ENCODE data around the gene UPK3A.
"Not testable (repeated sequence)": the region's sequence is repeated elsewhere in the genome, so short reads cannot be mapped to it uniquely, and the experiment has no call there.

UPK3A gene

DNA sequence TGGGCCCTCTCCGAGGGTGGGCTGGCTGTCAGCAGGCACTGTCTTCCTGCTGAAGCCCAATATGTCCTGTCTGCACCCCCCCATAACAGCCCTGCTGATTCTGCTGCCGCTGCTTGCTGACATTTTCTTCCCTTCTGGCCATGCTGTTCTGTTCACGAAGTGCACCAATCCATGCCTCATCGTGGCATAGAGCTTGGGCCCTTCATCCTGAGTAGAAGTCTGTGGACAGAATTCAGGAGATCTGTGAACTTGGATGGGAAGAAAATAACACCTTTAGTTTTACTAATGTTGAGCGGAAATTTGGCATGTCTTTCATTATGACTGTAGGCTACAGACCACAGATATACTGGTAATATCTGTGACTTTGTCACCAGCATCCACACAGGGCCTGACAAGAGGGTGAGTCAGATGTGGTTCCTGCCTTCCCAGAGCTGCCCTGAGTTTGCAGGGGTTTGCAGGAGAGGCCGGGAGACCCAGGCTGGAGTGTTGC is 29.9 kb upstream of the UPK3A start:
- in situ Hi-C loops (cut with MboI; ENCODE audit: low sequenced_read_pairs): no loop called here

DNA sequence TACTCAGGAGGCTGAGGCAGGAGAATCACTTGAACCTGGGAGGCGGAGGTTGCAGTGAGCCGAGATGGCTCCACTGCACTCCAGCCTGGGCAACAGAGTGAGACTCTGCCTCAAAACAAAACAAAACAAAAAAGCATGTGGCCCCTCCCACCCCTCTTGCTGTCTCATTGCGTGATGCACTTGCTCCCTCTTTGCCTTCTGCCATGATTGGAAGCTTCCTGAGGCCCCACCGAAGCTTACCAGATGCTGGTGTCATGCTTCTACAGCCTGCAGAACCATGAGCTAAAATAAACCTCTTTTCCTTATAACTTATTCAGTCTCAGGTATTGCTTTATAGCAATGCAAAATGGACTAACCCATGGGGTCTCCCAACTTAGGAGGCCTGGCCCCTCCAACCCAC is 26.8 kb upstream of the UPK3A start:
- in situ Hi-C loops (cut with MboI; ENCODE audit: low sequenced_read_pairs): not testable (repeated sequence)

DNA sequence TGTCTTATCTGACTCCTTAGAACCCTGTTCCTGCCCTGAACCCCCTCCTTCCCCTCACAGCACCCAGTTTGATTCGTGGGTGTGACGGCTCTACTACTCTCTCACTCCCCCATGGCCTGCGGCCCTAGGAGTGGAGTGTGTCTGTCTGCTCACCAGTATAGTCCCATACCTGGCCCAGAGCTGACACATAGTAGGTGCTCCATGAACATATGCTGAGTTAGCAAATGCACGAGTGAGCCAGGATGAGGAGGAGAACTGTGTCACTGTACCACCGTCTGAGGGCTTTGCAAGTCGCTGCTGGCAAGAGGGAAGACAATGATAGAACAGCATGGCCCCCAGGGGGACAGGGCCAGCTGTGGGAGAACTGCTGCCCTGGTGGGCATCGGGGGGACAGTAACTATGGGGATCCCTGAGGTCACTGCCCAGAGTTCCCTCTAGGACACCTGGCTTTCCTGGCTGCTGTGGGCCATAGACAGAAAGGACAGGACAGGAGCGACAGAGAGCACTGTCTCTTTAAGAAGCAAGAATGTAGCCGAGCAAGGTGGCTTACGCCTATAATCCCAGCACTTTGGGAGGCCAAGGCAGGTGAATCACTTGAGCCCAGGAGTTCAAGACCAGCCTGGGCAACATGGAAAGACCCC is 24.9 kb upstream of the UPK3A start:
- in situ Hi-C loops (cut with MboI; ENCODE audit: low sequenced_read_pairs): loop anchor here (10.0 kb wide), 1 partner anchor 165 kb away; no protein-coding TSS in a partner anchor

DNA sequence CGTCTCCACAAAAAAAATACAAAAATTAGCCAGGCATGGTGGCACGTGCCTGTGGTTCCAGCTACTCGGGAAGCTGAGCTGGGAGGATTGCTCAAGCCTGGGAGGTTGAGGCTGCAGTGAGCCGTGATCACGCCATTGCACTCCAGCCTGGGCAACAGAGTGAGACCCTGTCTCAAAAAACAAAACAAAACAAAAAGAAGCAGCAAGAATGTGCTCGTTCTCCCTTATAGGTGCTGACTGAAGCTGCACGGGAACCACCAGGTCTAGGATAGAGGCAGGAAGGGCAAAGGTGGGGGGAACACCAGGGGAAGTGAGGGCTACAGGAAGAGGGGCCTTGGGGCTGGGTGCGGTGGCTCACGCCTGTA is 24.4 kb upstream of the UPK3A start:
- in situ Hi-C loops (cut with MboI; ENCODE audit: low sequenced_read_pairs): loop anchor here (10.0 kb wide), 1 partner anchor 164 kb away; no protein-coding TSS in a partner anchor

DNA sequence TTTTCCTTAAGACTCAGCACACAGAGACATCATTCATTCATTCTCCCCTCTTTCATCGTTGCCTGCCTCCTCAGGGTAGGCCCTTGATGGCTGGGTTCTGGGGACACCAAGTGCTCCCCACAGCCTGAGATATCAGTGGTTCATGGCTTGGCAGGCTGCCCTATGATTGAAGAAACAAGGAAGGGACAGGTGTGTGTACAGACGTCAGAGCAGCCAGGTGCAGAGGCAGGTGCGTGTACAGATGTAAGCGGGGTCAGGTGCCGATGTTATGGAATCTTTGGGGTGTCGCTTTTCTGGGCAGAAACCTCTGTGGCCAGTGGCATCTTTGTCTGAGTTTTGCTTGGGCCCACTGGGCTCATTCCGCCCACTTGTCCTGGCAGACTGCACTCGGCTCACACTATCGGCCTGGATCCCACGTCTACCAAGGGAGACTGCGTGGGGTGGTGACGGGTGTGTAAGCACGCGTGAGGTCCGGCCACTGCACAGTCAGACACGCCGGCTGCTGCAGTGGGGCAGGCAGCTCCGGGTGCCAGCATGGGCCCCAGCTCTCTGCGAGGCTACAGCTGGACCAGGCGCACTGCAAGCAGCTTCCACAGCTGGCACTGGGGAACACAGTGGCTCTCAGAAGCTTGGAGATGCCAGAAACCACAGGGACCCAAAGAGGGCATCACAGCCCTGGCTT is 23.2 kb upstream of the UPK3A start:
- in situ Hi-C loops (cut with MboI; ENCODE audit: low sequenced_read_pairs): loop anchor here (10.0 kb wide), 1 partner anchor 163 kb away; no protein-coding TSS in a partner anchor

DNA sequence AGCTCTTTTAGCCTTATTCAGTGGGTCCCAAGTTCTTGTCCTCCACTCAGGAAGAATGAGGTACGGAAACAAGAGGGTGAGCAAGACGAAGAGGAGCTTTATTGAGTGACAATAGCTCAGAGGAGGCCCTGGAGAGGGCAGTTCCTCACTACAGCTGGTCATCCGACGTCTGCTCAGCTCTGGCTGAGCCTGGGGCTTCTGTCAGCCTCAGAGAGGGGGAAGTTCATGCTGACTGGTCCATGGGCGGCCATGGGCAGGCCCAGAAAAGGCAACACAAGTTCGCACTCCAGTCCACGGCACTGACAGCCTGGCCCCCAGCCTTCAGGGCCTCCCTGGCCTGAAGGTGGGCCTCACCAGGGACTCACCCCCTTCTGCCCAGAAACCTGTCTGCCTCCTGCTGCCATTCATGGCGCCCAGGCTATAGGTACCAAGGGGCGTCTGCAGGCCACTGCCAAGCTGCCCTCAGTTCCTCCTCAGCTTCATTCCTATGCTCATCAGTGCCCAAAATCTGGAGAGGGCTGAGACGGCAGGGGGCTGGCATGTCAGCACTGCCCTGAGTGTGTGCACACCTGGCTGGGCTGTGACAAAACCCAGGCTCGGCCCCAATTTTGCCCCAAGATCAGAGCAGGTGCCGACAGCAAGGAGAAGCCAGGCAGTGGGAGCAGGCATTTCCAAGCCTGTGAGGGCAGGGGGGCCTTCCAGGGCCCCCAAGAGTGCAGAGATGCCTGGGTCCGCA is 22.4 kb upstream of the UPK3A start:
- in situ Hi-C loops (cut with MboI; ENCODE audit: low sequenced_read_pairs): loop anchor here (10.0 kb wide), 1 partner anchor 162 kb away; no protein-coding TSS in a partner anchor

DNA sequence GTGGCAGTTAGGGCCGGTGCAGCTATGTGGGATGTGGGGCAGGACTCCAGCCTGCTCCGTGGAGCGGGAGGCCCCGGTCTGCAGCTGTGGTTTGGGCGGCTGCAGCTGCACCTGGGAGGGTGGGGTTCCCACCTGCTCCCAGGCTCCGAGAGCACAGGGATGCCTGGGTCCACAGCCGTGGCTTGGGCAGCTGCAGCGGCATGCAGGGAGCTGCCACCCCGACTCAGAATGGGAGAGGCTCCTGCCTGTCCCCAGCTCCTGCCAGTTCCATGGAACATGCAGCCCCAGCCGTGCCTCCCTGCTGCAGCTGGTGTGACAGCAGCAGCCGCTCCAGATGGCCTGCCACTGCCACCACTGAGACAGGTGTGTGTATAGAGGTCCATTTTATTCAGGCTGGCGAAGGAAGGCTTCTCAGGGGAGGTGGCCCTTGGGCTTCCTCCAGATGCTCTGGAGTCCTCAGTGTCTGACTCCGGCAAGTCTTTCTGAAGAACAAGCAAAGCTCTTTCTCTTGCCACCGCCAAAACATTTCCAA is 21.8 kb upstream of the UPK3A start:
- in situ Hi-C loops (cut with MboI; ENCODE audit: low sequenced_read_pairs): loop anchor here (10.0 kb wide), 1 partner anchor 162 kb away; no protein-coding TSS in a partner anchor

DNA sequence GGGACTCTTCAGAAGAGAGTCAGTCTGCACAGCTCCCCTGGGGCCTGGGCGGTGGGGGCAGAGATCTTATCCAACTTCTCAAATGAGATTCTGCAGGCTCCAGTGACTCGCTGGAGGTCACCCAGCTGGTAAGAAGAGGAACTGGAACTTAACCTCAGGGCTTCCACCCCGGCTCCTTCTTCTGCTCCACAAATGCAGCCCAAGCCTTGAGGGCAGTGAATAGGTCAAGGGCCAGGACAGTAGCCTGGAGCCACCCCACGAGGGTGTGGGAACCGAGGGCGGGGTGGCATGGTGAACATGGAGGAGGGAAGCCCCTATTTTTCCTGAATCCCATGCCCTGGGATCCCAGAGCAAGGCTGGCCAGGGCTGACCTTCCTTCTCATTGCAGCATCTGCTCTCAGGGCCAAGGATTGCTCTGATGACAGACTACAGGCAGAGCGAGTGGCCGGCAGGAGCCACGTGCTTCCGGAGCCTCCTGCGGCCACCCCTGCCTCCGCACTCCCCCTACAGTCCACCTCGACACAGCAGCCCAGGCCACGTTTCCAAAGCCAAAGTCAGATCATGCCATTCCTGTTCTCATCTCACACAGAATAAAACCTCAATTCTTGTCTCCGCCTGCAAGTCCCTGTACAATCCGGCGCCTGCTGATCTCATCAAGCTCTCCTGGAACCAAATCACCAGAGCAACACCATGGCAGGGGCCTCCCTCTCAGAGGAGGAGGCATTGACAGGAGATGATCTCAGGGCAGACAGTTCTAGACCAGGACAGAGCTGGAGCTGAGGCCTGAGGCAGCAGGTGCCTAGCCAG is 21.1 kb upstream of the UPK3A start:
- in situ Hi-C loops (cut with MboI; ENCODE audit: low sequenced_read_pairs): loop anchor here (10.0 kb wide), 1 partner anchor 161 kb away; no protein-coding TSS in a partner anchor

DNA sequence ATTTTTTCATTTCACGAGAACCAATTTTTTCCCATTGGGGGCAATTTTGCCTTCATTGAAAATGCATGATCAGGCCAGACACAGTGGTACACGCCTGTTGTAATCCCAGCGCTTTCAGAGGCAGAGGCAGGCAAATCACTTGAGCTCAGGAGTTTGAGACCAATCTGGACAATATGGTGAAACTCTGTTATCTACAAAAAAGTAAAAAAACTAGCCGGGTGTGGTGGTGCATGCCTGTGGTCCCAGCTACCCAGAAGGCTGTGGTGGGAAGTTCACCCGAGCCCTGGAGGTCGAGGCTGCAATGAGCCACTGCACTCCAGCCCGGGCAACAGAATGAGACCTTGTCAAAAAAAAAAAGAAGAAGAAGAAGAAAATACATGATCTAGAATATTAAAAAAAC is 19.2 kb upstream of the UPK3A start:
- in situ Hi-C loops (cut with MboI; ENCODE audit: low sequenced_read_pairs): loop anchor here (10.0 kb wide), 1 partner anchor 159 kb away; no protein-coding TSS in a partner anchor

DNA sequence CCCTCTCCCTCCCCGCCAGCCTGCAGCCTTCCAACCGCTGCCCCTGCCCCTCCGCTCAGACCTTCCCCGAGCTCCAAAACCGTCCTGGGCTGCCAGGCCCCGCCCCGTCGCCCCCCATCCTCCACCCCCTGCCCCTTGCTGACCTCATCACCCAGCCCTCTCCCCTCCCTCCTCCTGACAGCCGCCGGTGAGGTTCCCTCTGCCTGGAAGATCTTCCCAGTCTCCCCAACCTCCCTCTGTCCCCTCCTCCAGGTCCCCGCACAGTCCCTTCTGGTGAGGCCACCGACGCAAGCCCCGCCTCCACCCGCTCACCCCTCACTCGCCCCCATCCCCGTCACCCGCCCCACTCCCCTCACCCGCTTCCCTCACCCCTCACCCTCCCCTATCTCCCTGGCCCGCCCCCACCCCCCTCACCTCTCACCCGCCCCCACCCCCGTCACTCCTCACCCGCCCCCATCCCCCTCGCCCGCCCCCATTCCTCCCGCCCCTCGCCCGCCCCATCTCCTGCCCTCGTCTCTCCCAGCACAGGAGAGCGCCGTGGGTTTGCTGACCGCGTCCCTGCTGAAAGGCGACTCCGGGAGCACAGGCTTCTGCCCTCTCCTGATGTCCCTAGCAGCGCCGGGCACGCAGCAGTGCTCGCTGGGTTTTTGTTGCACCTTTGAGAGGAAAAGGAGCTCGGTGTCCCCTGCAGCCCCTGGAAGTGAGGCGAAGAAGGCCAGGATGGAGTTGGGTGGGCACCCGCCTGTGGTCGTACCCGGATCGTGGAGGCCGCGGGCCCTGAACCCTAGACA is 16.4 kb upstream of the UPK3A start:
- in situ Hi-C loops (cut with MboI; ENCODE audit: low sequenced_read_pairs): loop anchor here (10.0 kb wide), 1 partner anchor 156 kb away; no protein-coding TSS in a partner anchor

DNA sequence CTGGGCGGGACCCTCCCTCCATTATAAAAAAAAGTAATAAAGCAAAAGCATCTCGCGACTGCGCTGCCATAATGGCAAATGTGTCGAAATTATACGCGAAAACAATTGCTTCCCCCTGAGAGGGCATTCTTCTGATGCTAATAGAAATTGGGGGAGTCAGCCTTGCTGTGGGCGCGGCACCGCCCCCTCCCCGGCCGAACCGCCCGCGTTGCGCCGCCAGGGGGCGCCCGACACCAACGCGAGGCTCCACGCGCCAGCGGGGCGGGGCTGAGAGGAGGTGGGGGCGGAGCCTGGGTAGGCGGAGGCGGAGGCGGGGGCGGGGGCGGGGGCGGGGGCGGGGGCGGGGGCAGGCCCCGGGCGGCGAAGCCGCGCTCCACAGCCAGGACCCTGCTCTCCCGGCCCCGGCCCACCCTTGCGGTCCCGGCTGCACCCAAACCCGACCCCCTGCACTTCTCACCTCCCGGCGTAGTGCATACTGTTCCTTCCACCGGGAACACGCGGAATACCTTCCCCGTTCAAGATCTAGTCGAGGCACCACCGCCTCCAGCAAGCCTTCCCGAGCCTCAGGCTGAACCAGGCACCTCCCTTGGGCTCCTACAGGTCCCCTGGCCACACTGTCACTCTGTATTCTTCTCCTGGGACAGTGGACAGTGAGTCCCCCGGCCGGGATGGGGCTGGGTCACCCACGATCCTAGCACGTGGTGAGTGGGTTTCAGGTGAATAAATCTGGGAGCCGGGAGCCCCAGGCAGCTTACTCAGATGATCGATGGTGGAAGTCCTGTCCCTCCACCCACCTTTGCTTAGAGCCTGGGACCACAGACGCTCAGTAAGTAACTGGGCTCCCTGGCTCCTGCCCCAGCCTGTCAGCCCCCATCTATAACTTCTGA is 15.5 kb upstream of the UPK3A start:
- in situ Hi-C loops (cut with MboI; ENCODE audit: low sequenced_read_pairs): loop anchor here (10.0 kb wide), 1 partner anchor 156 kb away; no protein-coding TSS in a partner anchor

DNA sequence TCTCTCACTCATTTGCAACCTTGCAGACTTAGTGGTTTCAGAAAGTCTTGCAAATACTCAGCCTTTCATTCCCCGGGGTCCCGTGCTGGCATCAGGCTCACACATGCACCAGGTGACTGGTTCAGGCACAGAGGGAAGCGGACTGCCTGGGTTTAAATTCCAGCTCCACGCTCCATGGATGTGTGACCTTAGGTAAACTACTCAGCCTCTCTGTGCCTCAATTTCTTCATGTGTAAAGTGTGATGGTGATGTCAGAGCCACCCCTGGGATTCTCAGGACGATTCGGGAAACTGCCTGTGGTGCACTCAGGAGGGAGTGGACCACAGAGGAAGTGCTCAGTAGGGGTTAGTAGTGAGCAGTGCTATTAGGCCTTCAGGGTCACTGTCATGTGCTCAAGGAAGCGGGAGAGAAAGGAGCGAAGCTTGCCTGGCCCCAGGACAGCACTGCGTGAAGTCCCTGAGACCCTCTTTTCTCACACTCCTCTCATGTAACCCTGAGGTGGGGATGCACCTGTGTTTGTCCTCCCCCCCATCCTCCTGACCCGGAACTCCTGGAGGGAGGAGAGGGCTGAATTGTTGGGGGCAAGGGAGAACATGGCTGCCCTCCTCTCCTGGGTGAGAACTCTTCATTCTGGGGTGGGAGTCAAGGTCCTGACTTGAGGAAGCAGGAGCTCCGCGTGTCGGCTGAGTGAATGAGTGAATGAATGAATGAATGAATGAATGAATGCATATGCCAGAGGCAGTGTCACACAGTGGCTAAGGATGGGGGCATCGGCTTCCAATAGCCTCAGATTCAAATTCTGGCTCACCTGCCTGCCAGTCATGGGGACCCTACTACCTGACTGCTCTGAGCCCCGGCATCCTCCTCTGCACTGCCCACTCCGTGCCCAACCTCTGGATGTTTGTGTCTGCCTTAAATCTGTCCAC is 14.4 kb upstream of the UPK3A start:
- in situ Hi-C loops (cut with MboI; ENCODE audit: low sequenced_read_pairs): no loop called here

DNA sequence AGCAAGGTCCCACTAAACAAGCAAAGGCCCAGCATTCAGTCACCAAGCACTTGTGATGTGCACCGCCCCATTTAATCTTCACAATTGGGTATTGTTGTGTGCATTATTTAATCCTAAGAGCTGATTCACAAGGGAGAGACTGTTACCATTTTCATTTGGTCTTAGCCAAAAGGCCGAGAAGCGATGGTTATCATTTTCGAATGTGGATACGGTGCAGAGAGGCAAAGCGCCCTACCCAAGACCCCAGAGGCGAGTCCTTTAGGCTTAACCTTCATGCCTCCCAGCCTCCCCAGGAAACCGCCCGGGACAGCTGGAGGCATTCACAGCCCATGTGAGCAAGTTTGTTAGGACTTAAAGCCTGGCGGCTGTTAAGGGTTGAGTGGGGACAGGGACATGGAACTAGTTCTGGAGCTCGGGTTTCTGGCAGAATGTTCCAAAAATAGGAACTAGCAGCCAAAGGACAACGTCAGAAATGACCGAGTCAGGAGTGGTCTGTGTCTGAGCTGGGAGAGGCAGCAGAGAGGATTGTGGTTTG is 13.0 kb upstream of the UPK3A start:
- in situ Hi-C loops (cut with MboI; ENCODE audit: low sequenced_read_pairs): no loop called here

DNA sequence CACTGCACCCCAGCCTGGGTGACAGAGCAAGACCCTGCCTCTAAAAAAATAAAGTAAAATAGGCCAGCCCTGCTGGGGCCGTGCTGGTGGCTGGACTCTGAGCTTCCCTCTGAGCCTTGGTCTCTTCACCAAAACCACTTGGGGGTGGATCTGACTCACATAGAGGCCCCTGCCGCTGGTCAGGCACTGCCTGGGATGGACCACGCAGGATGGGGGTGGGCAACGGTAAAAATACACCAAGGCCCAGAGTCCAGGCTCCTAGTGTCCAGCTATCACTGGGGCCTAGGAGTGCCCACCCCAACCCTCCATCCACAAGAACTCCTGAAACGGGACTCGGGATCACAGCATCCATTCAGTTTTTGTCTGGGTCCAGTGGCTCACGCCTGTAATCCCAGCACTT is 12.3 kb upstream of the UPK3A start:
- in situ Hi-C loops (cut with MboI; ENCODE audit: low sequenced_read_pairs): no loop called here

DNA sequence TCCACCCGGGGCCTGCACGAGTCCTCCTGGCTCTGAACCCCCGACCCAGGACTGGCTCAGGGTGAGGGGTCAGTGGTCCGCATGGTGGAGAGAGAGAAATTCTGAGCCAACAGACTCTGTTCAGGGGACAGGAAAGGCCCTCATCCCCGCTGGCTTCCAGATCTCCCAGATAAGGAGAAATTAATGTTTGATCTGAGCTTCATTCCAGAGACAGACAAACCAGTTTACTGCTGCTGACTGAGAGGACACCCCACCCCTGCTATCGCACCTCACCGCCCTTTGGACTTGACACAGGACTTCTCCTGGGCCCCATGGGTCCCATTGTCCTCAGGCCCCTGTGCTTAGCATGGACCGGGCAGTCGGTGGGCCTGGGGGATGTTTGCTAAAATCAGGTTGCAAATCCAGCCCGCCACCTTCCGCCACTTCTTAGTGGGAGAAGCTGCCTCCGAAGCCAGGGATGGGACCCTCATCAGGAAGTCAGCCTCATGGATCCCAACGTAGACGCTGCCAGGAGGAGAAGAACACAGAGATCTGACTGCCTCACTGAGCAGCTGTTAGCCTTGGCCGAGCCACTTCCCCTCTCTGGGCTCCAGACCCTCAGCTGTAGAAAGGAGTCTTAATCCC is 11.2 kb upstream of the UPK3A start:
- in situ Hi-C loops (cut with MboI; ENCODE audit: low sequenced_read_pairs): no loop called here

DNA sequence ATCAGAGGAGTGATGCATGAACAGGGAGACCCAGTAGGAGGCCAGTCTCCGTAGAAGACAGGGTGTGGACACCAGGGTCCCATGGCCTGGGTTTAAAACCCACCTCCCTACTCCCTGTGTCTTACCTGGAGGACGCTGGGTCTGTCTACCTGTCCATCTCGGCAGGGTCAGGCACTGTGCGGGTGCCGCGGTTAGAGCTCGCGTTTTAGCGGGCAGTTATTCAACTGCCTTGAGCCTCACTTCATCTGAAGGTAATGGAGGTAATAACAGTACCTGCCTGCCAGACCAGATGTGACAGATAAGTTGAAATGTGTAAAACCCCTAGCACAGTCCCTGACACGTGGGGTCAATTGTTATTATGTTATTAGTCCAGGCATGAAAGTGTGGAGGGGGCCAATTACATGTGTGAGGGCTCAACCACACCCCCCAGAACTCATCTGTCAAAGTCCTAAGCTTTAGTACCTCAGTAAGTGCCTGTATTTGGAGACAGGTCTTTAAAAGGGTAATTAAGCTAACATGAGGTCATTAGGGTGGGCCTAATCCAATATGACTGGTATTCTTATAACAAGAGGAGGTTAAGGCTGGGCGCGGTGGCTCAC is 8.1 kb upstream of the UPK3A start:
- in situ Hi-C loops (cut with MboI; ENCODE audit: low sequenced_read_pairs): no loop called here
